ENCODE data around the gene FAM171A1.
"Not testable (repeated sequence)": the region's sequence is repeated elsewhere in the genome, so short reads cannot be mapped to it uniquely, and the experiment has no call there.

The FAM171A1 gene

DNA sequence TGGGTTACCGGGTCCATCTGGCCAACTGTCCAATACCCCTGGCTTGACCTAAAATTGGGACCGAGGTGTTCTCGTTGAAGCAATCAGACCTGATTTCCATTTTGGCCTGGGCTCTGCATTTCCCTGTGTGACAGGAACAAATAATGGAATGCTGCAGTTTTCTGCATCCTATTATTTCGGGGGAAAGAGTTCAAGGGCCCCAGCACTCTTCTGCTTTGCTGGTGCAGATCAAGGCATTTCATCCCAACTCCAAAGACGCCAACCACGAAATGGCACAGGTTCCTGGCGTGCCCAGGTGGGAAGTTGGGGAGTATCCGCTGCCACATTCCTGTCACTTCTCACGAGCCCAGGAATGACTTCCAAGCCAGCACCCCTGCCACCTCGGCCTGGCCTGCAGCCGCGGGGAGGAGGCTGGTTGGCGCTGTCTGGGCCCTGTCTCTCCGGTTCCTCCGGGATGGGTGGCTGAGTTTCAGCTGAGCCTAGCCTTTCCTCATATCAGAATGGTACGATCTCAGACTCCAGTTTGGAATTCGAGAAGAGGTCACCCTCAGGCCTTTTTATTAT, 56.5 kb downstream of the FAM171A1 start:
- no peak for DNase-seq

DNA sequence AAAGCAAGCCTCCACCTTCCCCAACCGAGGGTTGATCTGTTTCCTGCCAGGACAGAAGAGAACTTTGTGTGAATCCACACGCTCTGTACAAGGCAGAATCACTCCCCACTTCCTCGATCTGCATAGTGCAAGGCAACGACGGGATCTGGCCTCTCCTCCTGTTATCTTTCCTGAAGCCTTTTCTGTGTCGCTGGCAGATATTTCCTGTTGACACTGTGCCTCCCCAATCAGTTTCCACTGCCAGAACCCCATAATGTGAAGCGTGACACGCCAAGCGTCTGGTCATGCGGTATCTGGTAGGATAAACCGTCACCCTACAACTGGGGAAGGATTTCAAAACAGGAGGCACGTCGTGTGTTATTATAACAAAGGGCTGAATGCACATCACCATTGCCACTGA, 57.2 kb downstream of the FAM171A1 start:
- DNase-seq, result no peak

DNA sequence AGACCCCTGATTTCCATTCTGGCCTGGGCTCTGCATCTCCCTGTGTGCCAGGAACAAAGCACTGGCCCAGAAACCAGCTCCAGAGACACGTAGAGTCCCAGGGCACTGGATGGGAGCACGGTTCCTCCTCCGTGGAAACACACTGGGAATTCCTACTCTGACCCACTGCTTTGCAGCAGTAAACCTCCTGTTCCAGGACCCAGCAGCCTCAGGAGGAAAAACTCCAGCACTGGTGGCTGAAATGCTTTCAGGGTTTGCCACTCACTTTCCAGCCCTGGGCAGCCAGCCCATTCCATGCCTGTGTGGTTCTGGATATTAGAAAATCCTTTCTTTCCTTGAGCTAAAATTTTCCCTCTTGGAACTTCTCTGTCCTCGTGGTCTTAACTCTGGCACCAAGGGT, 58.0 kb downstream of the FAM171A1 start:
- no peak for DNase-seq

DNA sequence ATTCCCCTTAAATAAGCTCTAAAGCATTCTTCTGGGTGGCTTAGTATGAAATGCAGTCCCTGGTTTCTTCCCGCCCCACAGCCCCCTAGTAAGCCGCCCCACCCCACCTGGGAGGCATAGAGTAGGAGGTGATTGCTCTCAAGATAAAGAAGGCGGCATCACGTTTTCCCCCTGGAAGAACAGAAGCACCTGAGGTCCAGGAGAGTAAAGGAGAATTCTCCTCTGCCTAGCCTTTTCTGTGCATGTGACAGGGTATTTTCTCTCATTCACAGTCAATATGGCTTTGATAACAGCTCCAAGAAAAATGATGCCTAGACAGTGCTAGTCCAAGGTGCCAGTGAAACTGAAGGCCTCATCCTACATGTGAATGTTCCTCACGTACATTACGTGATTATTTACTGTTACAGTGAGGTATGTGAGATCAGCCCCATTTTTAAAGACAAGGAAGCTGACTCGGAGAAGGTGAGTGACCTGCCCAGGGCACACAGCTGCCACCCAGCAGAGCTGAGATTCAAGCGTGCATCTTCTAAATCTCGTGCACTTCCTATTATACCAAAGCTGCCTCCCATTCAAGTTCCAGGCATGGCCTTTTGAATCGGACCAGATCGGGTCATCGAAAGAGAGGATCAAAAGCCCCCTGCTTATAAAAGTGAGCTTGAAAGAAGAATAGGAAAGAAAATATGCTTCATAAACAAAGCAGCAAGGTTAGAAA, 59.4 kb downstream of the FAM171A1 start:
- no peak for DNase-seq

DNA sequence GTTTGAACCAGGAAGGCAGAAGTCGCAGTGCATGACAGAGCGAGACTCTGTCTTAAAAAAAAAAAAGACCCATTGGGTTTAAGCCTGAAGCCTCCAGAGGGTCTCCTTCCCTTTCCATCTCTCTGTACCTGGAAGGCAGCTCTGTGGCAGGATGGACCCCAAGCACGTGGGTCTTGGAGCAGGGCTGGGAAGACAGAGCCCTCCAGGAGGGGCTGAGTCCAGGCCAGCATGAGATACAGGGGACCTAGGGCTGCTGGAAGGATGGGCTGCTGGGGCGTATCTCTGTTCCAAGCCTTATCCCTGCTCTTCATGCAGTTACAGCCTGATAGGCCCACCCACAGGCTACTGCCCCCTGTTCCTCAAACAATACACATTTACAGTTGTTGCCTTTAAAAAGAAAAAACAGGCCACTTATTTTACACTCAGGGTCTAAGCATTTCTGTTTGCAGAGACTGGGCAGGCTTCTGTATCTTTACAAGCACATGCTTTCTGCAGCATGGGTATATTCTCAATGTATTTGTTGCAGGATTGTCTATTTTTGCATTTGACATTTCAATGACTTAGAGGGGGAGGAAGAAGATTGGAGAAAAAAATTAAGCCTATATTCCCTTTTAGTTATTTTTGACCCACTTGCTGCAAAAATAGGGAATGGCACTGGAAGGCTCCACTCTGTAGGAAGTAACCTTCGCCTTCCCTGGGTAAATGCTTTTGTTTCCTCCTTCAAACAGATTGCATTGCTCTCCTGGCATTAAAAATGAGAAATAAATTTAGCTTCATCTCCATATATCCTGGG, 60.1 kb downstream of the FAM171A1 start:
- no peak for DNase-seq

DNA sequence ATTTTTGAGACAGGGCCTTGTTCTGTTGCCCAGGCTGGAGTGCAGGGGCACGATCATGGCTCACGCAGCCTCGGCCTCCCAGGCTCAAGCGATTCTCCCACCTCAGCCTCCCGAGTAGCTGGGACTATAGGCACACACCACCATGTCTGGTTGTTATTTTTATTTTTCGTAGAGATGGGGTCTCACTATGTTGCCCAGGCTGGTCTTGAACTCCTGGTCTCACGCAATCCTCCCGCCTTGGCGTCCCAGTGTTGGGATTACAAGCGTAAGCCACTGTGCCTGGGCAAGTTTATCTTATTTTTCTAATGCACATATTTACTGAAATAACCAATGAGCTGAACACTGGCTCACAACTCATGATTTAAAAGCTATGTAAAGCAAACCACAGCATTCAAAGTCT, 61.9 kb downstream of the FAM171A1 start:
- no peak for DNase-seq

DNA sequence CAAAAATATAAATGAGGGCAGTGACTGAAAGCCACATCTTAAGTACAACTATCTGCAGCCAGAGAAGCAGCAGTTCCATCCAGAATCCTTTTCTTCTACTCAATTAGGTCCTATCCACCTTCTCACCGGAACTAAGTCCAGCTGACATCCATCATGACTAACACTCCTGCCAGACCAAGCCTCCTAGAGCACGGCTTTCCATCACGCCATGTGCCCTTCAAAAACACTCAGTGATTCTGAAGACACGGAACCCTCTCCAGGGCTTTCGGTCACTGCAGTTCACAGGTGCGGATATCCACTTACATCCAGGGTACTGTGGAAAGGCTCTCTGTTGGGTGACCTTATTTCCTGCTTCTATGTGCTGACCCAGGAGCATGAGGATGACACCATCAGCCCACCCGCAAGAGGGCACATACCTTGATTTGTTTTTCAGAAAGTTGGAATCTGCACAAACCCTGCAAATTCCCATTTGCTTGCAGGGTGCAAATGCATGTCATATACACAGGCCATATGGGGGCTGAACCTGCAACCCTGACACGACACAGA, 64.3 kb downstream of the FAM171A1 start:
- no peak for DNase-seq

DNA sequence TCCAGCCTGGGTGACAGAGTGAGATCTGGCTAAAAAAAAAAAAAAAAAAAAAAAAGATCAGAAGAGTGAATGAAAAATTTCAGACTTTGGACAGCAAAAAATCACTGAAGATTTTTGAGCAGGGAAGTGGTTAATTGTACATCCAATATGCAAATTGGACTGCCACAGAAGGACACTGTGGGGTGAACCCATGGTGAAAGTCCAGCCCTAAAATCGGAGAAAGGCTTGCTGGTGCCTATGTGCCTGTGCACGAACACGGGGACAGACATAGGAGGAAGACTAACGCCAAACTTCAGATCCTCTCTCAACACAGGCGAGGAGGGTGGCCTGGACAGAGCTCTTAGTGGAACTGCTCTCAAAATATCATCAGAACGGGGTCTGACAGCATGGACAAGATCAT, 65.5 kb downstream of the FAM171A1 start:
- no peak for DNase-seq

DNA sequence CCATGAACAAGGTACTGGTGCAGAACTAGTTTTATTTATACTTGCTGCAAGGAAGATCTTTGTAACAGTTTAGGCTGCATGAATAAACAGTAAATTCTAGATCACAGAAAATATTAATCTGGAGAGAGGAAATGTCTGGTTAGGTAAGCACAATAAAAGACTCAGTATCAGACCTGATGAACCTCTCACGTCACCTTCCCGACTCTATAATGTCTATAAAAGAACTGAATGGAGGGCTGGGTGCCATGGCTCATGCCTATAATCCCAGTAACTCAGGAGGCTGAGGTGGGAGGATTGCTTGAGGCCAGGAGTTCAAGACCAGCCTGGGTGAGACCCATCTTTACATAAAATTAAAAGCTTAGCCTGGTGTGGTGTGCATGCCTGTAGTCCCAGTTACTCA, 65.9 kb downstream of the FAM171A1 start:
- DNase-seq, result no peak

DNA sequence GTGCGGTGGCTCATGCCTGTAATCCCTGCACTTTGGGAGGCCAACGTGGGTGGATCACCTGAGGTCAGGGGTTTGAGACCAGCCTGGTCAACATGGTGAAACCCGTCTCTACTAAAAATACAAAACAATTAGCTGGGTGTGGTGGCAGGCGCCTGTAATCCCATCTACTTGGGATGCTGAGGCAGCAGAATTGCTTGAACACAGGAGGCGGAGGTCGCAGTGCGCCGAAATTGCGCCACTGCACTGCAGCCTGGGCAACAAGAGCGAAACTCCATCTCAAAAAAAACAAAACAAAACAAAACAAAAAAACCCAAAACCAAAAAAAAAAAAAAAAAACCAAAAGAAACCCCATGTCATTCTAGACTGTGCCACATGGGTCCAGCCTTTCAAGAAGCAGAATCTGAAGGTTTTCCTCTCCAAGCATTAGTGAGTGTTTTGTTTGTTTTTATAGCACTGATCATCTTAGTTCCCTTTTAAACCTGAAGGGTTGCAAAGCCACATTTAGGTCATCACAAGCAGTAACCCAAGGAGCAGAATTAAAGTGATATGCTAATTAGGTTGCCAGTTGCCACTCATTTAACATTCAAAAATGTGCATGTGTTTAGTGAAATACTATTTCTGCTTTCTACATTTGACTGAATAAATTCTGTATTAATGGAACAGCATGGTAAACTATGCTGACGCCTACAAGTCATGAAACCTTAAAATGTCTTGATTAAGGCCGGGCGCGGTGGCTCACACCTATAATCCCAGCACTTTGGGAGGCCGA, 68.7 kb downstream of the FAM171A1 start:
- DNase-seq, result not testable (repeated sequence)

DNA sequence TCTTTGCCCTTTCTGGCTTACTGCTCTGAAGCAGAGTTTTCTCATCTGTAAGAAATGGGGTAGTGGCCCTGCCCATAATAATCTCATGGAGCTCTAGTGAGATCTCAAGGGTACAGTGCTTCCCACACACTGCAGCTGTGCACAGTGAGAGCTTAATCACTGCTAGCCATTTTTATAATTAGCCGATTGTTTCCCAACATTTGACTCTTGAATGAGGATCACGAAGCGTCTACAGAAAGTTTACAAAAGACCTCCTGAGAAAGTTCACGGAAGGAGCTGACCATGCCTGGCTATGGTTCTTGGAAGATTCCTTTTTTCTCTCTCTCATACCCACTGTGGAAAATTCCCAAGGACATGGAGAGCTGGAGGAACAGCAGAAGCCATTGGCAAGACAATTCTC, 70.4 kb downstream of the FAM171A1 start:
- no peak for DNase-seq

DNA sequence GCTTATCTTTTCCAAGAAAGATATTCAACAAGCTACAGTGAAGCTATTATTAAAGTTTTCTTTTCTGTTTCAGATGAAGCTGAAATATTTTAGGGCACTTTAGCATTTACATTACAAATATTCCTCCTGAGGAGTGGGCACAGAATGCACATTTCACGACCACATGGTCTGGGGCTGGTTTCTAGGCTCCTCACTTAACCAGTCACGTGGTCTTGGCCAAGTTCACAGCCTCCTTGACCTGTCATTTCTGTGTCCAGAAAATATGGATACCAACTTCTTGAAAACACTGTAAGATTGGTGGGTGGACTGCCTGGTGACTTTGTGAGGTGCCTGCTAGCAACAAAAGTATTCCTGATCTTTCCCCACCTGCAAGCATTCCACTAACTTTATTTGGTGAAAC, 70.9 kb downstream of the FAM171A1 start:
- no peak for DNase-seq

DNA sequence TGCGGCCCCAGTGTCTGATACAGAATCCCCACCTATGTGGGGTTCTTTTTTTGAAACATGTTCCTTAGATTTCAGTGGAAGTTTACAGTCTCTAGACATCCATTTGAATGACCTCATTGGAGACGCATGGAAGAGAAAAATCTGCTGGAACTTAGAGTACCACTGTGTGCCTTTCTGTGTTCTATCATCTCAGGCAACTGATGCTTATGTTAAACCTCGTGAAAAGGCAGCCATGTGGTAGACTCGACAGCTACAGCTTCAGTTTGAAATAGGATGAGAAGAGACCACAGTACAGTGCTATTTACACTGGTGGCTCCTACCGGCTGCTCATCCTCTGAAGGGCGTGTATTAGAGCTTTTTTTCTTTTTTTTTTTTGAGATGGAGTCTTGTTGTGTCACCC, 74.4 kb downstream of the FAM171A1 start:
- DNase-seq, result no peak

DNA sequence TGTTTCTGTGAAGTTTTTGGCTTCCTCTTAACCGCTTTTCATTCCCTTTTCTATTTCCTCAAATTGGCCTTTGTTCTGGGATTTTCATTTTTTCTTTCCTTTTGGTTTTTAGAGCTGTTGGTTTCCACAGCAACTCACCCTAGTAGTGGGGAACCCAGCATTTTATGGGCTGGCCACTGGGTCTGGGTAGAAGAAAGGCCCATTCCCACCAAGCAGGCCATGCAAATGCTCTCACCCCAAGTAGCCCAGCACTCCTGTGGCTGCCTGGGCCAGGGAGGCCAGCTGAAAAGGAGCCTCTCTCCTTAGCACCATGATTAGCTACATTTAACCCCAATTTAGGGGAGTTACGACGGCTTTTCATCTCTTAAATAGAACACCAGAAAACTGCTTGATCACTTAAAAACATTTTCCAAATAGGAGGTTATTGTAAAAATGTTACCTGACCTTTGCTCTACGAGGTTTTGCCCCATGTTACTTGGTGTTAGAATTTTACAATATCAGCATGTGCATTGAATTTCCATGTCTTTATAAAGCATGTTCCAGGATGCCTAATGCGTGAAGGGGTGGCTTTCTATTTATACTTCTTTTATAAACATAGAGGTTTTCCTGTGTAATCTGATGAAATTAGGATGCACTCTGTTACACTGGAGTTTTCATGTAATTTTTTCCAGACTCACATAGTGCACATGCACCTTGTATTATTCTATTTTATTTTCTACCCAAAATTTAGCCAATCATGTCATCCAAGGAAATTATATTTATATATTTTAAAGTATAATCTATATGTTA, 75.4 kb downstream of the FAM171A1 start:
- DNase-seq, result no peak

DNA sequence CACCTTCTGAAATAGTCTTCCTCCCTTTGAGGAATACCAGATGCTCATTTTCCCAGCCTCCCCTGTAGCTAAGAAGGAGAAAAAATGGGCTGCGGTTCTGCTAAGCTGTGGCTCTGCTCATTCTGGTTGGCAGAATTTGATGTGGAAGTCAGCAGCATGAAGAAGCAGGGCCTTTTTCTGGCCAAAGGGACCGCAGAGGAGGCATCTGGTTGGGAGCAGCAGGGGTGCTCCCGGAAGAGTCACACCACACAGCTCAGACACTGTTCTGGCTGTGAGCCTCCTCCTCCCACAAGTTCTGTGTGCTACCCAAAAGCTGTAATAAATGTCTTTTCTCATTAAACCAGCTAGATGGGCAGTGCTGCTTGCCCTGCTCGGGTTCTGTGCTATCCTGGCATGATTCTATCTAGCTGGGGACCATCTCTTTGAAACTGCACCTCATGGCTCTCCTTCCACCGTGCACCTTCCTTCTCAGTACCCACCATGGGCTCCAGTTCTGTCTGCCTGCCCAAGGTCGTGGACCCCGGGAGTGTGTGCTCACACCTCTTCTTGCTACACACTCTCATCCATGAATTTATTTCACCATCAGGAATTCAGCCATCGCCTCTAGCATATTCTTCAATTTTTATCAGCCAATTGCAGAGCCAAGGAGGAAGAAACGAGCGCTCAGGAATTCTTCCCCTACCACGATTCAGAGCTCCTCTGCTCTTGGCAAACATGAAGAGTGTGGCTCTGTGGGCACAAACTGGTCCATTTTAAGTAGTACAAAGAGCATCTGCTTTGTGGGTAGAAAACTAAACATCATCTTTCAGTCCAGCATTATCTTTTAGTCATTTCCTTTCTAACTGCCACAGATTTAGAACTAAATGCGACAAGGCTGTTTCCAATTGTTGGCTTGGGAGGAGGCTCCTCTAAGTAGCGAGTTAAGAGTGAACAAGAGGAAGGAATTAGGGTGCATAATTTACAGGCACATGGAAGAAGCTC, 76.9 kb downstream of the FAM171A1 start:
- no peak for DNase-seq

DNA sequence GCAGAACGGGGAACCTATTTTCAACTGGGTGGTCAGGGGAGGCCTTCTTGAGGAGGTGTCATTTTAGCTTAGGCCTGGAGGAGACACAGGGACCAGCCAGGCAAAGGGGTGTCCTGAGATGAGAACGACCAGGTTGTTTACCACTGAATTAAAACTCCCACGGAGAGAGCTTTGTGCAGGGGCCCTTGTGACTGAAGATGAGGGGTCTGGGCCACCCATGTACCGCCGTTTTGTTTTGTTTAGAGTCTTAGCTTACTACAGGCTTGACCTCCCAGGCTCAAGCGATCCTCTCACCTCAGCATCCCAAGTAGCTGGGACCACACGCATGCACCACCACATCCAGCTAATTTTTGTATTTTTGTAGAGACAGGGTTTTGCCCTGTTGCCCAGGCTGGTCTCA, 80.4 kb downstream of the FAM171A1 start:
- no peak for DNase-seq

DNA sequence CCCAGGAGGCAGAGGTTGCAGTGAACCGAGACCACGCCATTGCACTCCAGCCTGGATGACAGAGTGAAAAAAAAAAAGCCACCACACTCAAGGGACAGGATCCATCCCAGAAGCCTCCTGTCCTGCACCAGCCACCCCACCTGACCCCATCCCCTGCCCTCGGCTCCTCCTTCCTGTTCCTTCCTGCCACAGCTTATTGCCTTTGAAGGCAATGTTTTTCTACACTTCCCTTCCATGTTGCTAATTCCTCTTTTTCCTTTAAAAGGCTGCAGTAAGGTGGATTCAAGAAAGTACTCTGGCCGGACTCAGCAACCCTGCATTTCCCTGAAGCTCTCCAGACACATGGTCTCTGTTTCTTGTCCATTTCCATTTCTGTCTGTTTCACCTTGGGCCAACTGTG, 80.9 kb downstream of the FAM171A1 start:
- no peak for DNase-seq

DNA sequence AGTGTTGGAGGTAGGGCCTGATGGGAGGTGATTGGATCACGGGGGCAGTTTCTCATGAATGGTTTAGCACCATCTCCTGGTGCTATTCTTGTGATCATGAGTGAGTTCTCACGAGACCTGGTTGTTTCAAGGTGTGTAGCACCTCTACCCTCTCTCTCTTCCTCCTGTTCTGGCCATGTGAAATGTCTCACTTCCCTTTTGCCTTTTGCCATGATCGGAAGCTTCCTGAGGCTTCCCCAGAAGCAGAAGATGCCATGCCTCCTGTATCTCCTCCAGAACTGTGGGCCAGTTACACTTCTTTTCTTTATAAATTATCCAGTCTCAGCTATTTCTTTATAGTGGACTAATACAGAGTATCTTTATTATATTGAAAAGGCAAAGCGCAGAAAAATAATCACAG, 90.1 kb downstream of the FAM171A1 start:
- no peak for DNase-seq

DNA sequence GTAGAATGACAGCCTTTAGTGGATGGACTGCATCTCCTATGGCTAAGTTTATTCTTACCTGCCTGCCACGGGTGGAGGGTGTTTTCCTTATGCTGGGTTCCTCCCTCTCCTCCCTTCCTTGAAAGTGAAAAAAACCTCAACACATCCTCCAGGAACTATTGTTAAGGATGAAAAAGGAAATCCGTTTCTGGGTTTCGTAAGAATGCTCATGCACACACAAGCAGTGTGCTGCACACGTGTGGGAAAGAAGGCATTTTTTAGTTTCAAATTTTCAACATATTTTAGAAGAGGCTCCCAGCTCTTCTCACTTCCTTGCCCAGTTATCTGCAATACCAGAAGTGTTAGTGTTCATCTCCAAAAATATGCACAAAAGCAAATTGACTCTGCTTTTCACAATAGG, 90.6 kb downstream of the FAM171A1 start:
- no peak for DNase-seq

DNA sequence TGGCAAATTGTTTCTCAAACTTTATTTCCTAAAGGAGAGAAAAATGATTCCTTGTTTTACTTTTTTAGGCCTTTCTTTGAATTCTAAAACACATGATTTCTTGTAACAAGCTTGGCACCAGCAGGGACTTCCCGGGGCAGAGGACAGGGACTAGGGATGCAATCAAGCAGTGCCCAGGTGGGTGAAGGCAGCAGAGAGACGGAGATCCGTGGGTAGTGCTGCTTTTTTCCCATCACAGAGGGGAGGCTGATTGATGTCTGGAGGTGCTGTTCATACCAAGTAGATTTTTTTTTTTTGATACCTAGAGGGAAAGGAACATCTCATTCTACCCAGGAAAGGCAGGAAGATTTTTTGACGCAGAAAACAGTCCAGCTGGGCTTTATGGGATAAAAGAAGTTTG, 91.9 kb downstream of the FAM171A1 start:
- DNase-seq, result no peak

DNA sequence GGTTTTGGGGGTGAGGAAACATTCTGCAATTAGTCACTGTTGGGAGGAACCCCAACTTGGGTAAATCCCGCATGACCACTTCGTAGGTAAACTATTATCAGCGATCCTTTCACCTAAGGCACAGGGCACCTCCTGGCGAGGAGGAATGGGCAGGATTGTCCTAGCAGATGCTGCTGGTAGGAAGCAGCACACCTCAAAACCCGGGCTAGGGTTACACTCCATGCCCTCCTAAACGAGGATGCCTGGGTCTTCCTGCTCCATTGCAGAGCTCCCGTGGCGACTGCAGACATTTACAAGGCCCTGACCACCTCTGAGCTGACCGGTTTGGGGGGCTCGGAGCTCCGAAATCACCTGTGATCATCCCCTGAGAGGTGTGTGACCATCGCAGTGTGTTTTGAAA, 92.3 kb downstream of the FAM171A1 start:
- no peak for DNase-seq
